ENCODE results near the gene CRABP1. TPM values are rescaled to one million over a fixed set of nuclear protein-coding genes. Genes with fewer than 3 reads are reported as not detected.

CRABP1 gene
- total RNA-seq, 4 donors from 2014 or later: not detected

DNA sequence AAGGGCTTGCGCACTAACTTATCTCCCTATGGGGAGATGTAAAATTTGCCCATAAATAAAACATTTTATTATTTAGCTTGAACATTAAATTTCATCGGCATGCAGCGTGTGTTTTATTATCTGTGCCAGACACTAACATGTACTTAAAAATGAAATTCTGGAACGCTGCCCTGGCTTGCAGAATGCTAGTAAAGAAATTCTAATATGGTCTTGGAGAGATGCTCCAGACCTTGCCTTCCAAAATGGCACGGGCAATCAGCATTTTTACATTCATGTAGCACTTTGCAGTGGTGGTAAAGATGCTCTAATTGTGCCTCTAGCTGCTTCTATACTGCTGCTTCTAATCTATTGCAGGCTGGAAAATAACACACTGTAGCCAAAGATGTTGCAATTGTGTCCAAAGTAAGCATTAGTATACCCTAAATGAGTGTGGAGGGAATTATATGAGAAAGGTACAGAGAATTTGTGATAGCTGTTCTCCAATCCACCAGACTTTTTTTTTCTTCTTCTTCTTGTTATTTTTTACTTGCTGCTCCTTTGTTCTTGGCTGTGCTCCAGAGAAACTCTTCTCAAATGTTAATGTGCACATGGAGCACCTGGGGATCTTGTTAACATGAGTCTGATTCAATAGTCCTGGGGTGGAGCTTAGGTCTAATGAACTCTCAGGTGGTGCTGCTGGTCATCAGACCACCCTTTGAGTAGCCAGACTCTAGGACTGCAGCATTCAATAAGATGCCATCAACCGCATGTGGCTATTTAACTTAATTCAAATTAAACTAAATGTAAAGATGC is 47.3 kb downstream of the CRABP1 start:
- no peak for TF ChIP-seq CTCF (IDR thresholded peaks at IDR 0.05; ENCODE audit: low read depth)

DNA sequence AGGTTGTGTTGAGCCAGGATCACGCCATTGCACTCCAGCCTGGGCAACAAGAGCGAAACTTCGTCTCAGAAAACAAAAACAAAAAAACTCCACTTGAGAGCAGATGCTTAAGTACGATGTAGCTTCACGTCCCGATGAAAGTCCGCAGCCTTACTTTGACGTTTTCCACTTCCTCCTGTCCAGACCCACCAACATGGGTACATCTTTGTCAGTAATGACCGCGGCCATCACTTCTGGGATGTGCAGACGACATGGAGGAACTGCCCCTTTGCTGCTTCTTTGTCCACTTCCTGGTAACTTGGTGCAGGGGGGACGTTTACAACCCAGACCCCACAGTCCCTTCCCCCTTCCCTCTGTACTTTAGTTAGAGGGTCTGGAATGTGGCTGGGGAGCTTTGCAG is 48.7 kb downstream of the CRABP1 start:
- TF ChIP-seq CTCF (IDR thresholded peaks at IDR 0.05; ENCODE audit: low read depth): no peak

GRCh38 chr15:78389322-78389721 is 49.2 kb downstream of the CRABP1 start:
- TF ChIP-seq CTCF (IDR thresholded peaks at IDR 0.05; ENCODE audit: low read depth): no peak

DNA sequence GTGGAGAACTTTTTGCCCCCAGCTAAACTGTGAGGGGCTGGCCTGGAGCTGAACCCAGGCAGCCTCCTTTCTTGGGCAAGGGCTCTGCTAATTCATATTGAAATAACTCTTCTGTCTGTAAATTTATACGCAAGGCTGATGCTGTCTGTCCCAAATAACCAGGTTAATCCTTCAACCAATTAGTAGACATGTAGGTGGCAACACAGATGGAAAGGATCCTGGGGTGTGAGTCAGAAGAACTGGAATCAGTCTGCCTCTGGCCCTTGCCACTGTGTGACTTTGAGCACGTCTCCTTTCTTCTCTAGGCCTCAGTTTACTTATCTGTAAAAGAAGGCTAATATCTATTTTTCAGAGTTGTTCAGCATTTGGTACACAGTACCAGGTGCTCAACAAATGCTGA is 49.6 kb downstream of the CRABP1 start:
- no peak for TF ChIP-seq CTCF (IDR thresholded peaks at IDR 0.05; ENCODE audit: low read depth)

DNA sequence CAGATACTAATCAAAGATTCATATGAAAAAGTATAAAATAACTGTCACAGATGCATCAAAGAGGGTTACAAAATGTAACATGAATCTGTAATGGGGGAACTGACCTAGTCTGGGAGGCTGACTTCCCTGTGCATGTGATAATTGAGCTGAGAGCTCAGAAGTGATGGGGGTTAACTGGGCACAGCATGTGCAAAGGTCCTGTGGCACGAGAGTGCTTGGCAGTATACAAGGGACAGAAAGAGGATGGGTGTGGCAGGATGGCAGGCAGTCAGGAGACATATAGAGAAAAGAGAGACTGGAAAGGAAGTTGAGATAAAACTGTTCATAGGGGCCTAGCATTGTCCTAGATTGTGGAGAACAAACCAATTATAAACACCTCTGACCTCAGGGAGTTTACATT is 50.1 kb downstream of the CRABP1 start:
- no peak for TF ChIP-seq CTCF (IDR thresholded peaks at IDR 0.05; ENCODE audit: low read depth)

GRCh38 chr15:78390826-78391225 is 50.7 kb downstream of the CRABP1 start:
- TF ChIP-seq CTCF (IDR thresholded peaks at IDR 0.05; ENCODE audit: low read depth): no peak

DNA sequence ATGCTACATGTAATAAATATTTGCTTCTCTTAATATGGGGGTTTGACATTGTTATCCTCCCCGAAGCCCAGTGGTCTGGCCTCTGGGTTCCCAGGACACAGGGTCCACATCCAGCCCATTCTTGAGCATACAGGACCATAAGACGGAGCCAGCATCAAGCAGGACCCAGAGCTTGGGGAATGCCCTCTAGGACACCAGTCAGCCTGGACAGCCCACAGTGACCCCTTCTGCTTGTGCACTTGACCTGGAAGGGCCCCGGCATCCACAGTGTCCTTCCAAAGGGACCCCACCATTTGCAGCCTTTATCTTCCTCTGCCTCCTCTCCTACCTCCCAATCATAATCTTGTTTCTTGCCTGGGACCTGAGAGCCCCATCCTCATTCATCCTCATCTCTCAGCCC is 51.6 kb downstream of the CRABP1 start:
- TF ChIP-seq CTCF (IDR thresholded peaks at IDR 0.05; ENCODE audit: low read depth): no peak

All from subcutaneous adipose tissue (tissue), 4 donors.